SH-SY5Y (cell line): ENCODE data around the gene TTLL7.

Experiments used
- GATA2 ChIP-seq: IDR thresholded peaks from 2 replicates; pipeline ENCODE4 v1.6.1; 2011; ENCODE audit warnings: mild to moderate bottlenecking, low read depth, low read length
- GATA3 ChIP-seq: IDR thresholded peaks from 2 replicates; pipeline ENCODE4 v1.6.1; 2011; ENCODE audit warnings: low read depth, mild to moderate bottlenecking, low read length, moderate library complexity

DNA sequence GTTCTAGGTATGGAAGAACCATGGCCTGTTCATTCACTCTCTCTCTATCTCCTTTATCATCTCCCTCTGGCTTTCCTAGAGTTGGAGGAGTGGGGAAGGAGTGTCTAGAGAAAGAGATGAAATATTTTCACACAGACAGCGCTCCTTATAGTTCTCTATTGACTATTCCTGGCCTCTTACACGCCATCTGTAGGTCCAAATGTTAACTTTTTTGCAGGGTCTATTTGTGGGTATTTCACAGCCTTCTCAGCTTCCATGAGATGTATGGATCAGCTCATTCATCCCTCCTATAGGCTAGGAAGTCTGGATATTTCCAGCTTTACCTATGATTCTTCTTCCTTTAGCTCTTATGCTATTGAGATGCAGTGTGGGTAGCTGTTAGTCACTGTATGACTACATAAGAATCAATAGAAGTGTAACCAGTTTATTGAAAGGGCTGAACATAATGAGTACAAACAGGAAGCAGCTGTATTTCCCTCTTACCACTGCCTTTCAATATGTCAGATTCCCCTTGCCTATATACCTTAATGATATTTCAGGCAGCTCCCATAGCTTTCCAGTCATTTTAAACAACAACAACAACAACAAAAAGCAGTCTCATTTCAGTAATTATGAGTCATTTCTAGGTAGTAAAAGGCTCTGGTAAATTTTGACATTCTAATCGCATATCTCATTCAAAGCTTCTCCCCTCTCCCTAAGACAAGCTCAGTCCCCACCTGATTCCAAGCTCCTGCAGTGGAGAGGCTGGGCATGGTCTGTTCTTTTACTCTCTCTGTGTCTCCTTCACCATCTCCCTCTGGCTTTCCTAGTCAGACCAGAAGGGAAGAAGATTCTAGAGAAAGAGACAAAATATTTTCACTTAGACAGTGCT lies 149.5 kb downstream of the TTLL7 start:
- no peak for TF ChIP-seq GATA3
- no peak for TF ChIP-seq GATA2
